ENCODE data around the gene MRM3. TPM values are rescaled to one million over a fixed set of nuclear protein-coding genes. Genes with fewer than 3 reads are reported as not detected.
A peak's percentile ranks its signal among the peaks of the same experiment; 100 is the strongest.

MRM3 gene
- polyA plus RNA-seq (2011; rRNA removed): 8.1 and 8.7 TPM in 2 replicates
- 4.1 and 8.6 TPM in 2 replicates for polyA minus RNA-seq (2011; rRNA and poly(A)+ RNA removed)

DNA sequence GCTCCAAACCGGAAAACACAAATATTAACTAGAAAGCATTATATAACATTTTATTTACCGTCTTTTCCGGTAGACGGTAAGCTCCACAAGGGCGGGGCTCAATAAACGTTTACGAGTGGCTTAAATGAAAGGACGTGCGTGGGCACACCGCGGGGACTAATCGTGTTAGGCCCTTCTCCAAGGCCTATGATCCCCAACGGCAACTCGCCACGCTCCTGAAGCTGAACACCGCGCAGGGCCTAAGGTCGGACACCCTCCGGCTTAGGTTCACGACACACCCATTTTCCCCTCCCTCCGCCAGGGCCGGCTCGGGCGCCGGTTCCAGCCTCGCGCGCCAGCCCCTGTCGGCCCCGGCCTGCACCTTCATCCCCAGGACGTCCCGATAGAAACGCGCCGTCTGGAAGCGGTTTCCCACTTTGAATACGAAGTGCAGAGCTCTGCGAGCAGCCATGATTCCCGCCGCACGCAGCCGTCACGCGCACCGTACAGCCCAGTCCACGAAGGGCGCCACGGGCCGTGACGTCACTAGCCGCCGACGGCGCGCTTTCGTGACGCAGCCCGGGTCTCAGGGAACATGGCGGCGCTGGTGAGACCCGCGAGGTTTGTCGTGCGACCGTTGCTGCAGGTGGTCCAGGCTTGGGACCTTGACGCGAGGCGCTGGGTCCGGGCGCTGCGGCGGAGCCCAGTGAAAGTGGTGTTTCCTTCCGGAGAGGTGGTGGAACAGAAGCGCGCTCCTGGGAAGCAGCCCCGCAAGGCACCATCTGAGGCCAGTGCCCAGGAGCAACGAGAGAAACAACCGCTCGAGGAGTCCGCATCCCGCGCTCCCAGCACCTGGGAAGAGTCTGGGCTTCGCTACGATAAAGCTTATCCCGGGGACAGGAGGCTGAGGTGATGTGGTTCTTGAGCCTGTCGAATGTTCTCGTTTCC lies at the start of gene MRM3, which contains the start of gene GLOD4:
Gene MRM3 (plus strand): TSS at position 549 of the 927 bp plus-strand sequence. CDS start 26 bp downstream, at position 575.
Gene GLOD4 (minus strand): TSS at position 476 of the 927 bp plus-strand sequence. CDS start 25 bp downstream, at position 451.
- Histone ChIP-seq H3K9me3 (ENCODE audit: control insufficient read depth, insufficient read depth, low read length) (no peaks in the 10 kb centered on the region; the same call in 1 of the 2 replicates), H3K27me3 (ENCODE audit: control insufficient read depth, insufficient read depth, low read length) (no peaks in the 10 kb centered on the region), H3K27ac (ENCODE audit: low read depth, low read length) (peak within 1 kb of the TSS; percentile 69), H3K4me3 (ENCODE audit: low read depth, low read length) (peak within 1 kb of the TSS; percentile 94)
- peak; percentile 57 for DNase-seq (ENCODE audit: low read depth, low spot score)
- CTCF ChIA-PET: interaction anchor here (0.7 to 2.9 kb wide), 6 partner anchors 12 to 217 kb away, joined by 3 to 24 read pairs (median 4); partner anchors contain the start of gene TIMM22
- POLR2A ChIA-PET: interaction anchor here (0.8 to 1.8 kb wide), 4 partner anchors 29 to 199 kb away, joined by 3 to 4 read pairs (median 4); partner anchors contain the start of genes GEMIN4 and NXN
- TF ChIP-seq, protein P1, sequence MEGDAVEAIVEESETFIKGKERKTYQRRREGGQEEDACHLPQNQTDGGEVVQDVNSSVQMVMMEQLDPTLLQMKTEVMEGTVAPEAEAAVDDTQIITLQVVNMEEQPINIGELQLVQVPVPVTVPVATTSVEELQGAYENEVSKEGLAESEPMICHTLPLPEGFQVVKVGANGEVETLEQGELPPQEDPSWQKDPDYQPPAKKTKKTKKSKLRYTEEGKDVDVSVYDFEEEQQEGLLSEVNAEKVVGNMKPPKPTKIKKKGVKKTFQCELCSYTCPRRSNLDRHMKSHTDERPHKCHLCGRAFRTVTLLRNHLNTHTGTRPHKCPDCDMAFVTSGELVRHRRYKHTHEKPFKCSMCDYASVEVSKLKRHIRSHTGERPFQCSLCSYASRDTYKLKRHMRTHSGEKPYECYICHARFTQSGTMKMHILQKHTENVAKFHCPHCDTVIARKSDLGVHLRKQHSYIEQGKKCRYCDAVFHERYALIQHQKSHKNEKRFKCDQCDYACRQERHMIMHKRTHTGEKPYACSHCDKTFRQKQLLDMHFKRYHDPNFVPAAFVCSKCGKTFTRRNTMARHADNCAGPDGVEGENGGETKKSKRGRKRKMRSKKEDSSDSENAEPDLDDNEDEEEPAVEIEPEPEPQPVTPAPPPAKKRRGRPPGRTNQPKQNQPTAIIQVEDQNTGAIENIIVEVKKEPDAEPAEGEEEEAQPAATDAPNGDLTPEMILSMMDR (IDR thresholded peaks at IDR 0.05; ENCODE audit: low read depth, low read length): no peak; the same call in 1 of the 2 replicates

DNA sequence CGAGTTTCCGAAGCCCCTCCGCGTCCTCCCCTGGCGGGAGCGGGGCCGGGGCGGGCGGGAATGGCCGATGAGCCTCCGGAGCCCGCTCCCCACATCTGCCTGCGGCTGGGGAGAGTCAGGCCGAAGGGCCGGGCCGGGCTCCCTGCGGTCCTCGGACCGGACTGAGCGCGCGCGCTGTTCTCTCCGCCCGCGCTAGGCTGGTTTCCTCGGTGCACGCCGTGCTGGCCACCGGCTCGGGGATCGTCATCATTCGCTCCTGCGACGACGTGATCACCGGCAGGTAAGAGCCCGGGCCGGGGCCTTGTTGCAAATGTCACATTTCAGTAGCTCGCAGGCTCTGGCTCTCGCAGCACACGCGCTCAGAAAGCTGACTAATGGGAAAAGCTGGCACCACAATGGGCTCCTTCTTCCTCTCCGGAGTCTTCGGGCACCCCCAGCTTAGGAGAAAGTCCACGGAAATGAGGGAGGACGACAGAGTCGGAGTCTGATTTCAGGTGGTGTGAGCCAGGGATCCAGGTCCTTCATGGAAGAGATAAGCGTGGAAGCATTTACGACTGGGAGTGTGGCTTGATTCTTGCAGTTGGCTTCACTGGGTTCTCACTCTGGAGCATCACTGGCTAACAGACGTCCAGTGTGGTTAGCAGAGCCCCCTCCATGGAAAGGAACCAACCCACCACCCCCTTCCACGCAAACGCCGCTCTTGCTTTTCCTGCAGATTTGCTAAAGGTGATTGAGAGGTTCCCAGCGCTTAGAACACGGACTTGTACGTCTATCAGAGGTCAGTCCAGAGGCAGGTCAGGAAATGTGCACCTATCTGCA lies 49.0 kb upstream of the MRM3 start:
- H3K27ac ChIP-seq (ENCODE audit: low read depth, low read length): peak overlapping the region; percentile 47
- CTCF ChIA-PET: interaction anchor here (1.2 kb wide), 1 partner anchor 247 kb away, joined by 3 read pairs; no protein-coding TSS in a partner anchor
- DNase-seq (ENCODE audit: low read depth, low spot score): no peak
- peak overlapping the region; percentile 71 for H3K4me3 ChIP-seq (ENCODE audit: low read depth, low read length)
- H3K9me3 ChIP-seq (ENCODE audit: control insufficient read depth, insufficient read depth, low read length): no peaks in the 10 kb centered on the region
- TF ChIP-seq, protein P1 (IDR thresholded peaks at IDR 0.05; ENCODE audit: low read depth, low read length): no peak
- H3K27me3 ChIP-seq (ENCODE audit: control insufficient read depth, insufficient read depth, low read length): no peaks in the 10 kb centered on the region
- POLR2A ChIA-PET: interaction anchor here (0.6 kb wide), 1 partner anchor 18 kb away, joined by 12 read pairs; the partner anchor contains the start of gene VPS53

DNA sequence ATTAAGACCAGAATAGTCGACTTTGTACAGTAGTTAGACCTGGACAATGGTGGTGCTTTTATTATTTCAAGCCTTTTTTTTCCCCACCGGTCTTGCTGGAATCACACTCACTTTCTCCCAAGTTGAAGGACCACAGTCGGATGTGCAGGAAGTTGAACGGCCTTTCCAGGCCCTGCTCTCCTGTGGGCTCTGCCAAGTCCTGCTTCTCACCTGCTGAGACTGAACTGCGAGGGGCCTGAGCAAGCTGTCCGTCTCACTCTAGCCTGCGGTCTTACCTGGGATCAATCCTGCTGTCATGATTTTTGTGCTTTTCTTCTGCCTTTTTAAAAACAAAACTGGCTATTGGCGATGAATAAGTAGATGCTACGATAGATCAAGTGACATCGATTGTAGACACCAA lies 48.4 kb upstream of the MRM3 start:
- no peak overlapping the region for H3K27ac ChIP-seq (ENCODE audit: low read depth, low read length)
- TF ChIP-seq, protein P1 (IDR thresholded peaks at IDR 0.05; ENCODE audit: low read depth, low read length): no peak
- peak overlapping the region; percentile 71 for H3K4me3 ChIP-seq (ENCODE audit: low read depth, low read length)
- POLR2A ChIA-PET: interaction anchor here (0.6 kb wide), 1 partner anchor 18 kb away, joined by 12 read pairs; the partner anchor contains the start of gene VPS53
- H3K9me3 ChIP-seq (ENCODE audit: control insufficient read depth, insufficient read depth, low read length): no peaks in the 10 kb centered on the region
- no peak for DNase-seq (ENCODE audit: low read depth, low spot score)
- H3K27me3 ChIP-seq (ENCODE audit: control insufficient read depth, insufficient read depth, low read length): no peaks in the 10 kb centered on the region
- CTCF ChIA-PET: interaction anchor here (1.2 kb wide), 1 partner anchor 247 kb away, joined by 3 read pairs; no protein-coding TSS in a partner anchor

GRCh38 chr17:737561-738113 lies 44.5 kb upstream of the MRM3 start:
- DNase-seq (ENCODE audit: low read depth, low spot score): no peak
- ChIA-PET CTCF (interaction anchor here (0.6 to 1.3 kb wide), 3 partner anchors 13 to 326 kb away, joined by 3 to 4 read pairs (median 3); no protein-coding TSS in a partner anchor), POLR2A (no interaction called here)

More at GRCh38 chr17:737561-738113, 44.5 kb upstream of the MRM3 start:
- no peak overlapping the region for H3K27ac ChIP-seq (ENCODE audit: low read depth, low read length)
- no peak overlapping the region for H3K4me3 ChIP-seq (ENCODE audit: low read depth, low read length)
- H3K27me3 ChIP-seq (ENCODE audit: control insufficient read depth, insufficient read depth, low read length): no peaks in the 10 kb centered on the region
- TF ChIP-seq, protein P1 (IDR thresholded peaks at IDR 0.05; ENCODE audit: low read depth, low read length): no peak
- no peaks in the 10 kb centered on the region for H3K9me3 ChIP-seq (ENCODE audit: control insufficient read depth, insufficient read depth, low read length)
